ENCODE results near the gene MTUS2. TPM values are rescaled to one million over a fixed set of nuclear protein-coding genes. Genes with fewer than 3 reads are reported as not detected.

Gene MTUS2
- total and polyA plus RNA-seq, 9 of the 15 experiments (the other 6 are each of a cell fraction or from before 2014, with no cell fraction given) = 0.01 to 0.28 (median 0.06) TPM; not detected in 1

GRCh38 chr13:29038700-29039099 is 218.6 kb downstream of the MTUS2 start:
- DNase-seq (ENCODE audit: extremely low read depth in 1 of 4, low spot score in 3 of 4) (no peak), ATAC-seq (no peak), FAIRE-seq (no peak)
- Histone ChIP-seq H3K4me3 (no peak overlapping the region), H3K4me2 (ENCODE audit: insufficient read depth, low read length) (no peak overlapping the region), H3K9me3 (replicated peaks; ENCODE audit: control insufficient read depth, insufficient read depth, low read depth, low read length) (no peaks in the 10 kb centered on the region), H3K4me1 (replicated peaks in 1 of 2; ENCODE audit: control insufficient read depth in 2 of 2, insufficient read depth in 2 of 2, low read length in 2 of 2) (no peaks in the 10 kb centered on the region), H3K36me3 (ENCODE audit: control insufficient read depth, insufficient read depth, low read length) (no peaks in the 10 kb centered on the region), H3K9me1 (ENCODE audit: control insufficient read depth, insufficient read depth, low read length) (no peaks in the 10 kb centered on the region), H3K27me3 (ENCODE audit: control insufficient read depth in 2 of 2, insufficient read depth in 2 of 2, low read length in 2 of 2) (no peaks in the 10 kb centered on the region; a peak in 1 of 5 replicates), H3K9ac (ENCODE audit: insufficient read depth in 1 of 2, low read depth in 2 of 2, low read length in 2 of 2) (no peak overlapping the region), H3K27ac (ENCODE audit: extremely low read depth, low read depth, low read length) (no peak overlapping the region), H4K20me1 (replicated peaks; ENCODE audit: control insufficient read depth, insufficient read depth, low read length) (no peaks in the 10 kb centered on the region), H3K79me2 (ENCODE audit: control insufficient read depth, insufficient read depth, low read length) (no peaks in the 10 kb centered on the region), H2AFZ (ENCODE audit: low read depth, low read length) (no peak overlapping the region)
- TF ChIP-seq THRAP3 (IDR thresholded peaks at IDR 0.05; ENCODE audit: borderline replicate concordance) (no peak), MCM5 (IDR thresholded peaks at IDR 0.05; ENCODE audit: low read depth) (no peak), ZNF609 (CRISPR knock-in tag; IDR thresholded peaks at IDR 0.05; ENCODE audit: borderline replicate concordance) (no peak), POLR2H (tag; IDR thresholded peaks at IDR 0.05; ENCODE audit: low read depth) (no peak), ZNF785 (CRISPR knock-in tag; IDR thresholded peaks at IDR 0.05) (no peak), KAT2B (IDR thresholded peaks at IDR 0.05; ENCODE audit: low read depth, low read length) (no peak), MIER1 (IDR thresholded peaks at IDR 0.05; ENCODE audit: low read depth) (no peak), TAF9B (IDR thresholded peaks at IDR 0.05; ENCODE audit: partially characterized antibody) (no peak)
- in situ Hi-C loops (cut with MboI) = no loop called here
- ChIA-PET CTCF (ENCODE audit: low intra/inter-chr PET ratio) (no interaction called here), POLR2A (no interaction called here)
- intact Hi-C loops (cut with micrococcal nuclease) = no loop called here
- no TSS peak for BruUV-seq (replicated peaks)
- 4% methylated on average over 11 of the region's 11 CpGs for WGBS (ENCODE audit: insufficient coverage, low coverage, missing lambda C conversion rate)

All from K562 (cell line).